Measurements from ENCODE around the gene EXD1. TPM values are rescaled to one million over a fixed set of nuclear protein-coding genes. Genes with fewer than 3 reads are reported as not detected.

Gene EXD1
- total and polyA plus RNA-seq, 9 of the 15 experiments (the other 6 are each of a cell fraction or from before 2014, with no cell fraction given) = not detected

DNA sequence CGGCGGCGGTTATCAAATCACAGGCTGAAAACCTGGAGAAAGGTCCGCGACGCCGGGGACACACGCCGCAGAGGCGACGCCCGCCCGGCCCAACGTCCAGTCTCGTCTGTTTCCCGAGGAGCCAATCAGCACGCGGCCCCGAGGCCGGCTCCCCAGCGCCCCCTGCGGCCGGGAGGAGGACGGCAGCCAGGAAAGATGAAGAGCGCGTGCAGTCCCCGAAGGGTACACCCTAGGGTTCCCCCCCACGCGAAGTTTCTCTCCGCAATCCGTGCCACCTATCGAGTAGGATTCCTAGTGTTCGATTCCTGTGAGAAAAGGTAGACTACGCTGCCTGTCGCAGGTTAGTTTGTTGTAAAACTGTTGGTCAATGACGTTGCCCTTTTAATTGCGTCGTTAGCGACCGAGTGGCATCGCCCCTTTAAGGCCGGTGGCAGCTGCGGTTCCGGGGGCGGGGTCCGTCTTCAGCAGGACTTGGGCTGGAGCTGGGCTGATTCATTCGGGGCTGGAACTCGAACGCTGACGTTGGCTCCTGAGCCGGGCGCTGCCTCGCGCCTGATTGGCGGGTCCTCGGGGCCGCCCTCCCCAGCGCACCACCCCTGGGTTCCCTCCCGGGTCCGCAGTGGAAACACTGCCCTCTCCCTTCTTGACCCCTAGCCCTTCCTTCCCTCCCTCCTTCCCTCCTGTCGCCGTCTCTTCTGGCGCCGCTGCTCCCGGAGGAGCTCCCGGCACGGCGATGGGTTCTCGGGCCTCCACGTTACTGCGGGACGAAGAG, at the start of gene EXD1, which contains the start of gene CHP1 (continued):
- no peak for TF ChIP-seq ZKSCAN8 (CRISPR knock-in tag; IDR thresholded peaks at IDR 0.05)
- no peak for TF ChIP-seq ZSCAN32 (CRISPR knock-in tag; IDR thresholded peaks at IDR 0.05)
- TF ChIP-seq RAD51 (IDR thresholded peaks at IDR 0.05; ENCODE audit: borderline replicate concordance, low read depth) = no peak; the same call in 1 of the 2 replicates
- TF ChIP-seq ARNT (IDR thresholded peaks at IDR 0.05) = peak in 1 of 2 experiments; percentile 68; a peak in 2 of 4 replicates
- peak; percentile 94 for TF ChIP-seq RBFOX2 (IDR thresholded peaks at IDR 0.05; ENCODE audit: low read depth, low read length)
- peak; percentile 98 for TF ChIP-seq LCOR (CRISPR knock-in tag; IDR thresholded peaks at IDR 0.05)
- 0 out of 2 replicates have a peak, but pooled peaks have one; percentile 37 for TF ChIP-seq GATA2 (CRISPR knock-in tag; IDR thresholded peaks at IDR 0.05)
- no peak for TF ChIP-seq ZNF79 (CRISPR knock-in tag; IDR thresholded peaks at IDR 0.05; ENCODE audit: low read depth)
- peak; percentile 88 for TF ChIP-seq ZNF12 (CRISPR knock-in tag; IDR thresholded peaks at IDR 0.05)
- no peak for TF ChIP-seq CCAR2 (IDR thresholded peaks at IDR 0.05; ENCODE audit: low read depth, low read length)
- no peak for TF ChIP-seq CHD4 (IDR thresholded peaks at IDR 0.05; ENCODE audit: insufficient read depth, insufficient replicate concordance, low read depth, low read length, poor library complexity, severe bottlenecking)
- peak; percentile 36; the same call in 1 of the 2 replicates for TF ChIP-seq EP300 (IDR thresholded peaks at IDR 0.05; ENCODE audit: low read length)
- TF ChIP-seq STAT5A (IDR thresholded peaks at IDR 0.05; ENCODE audit: borderline replicate concordance, low read length) = no peak; the same call in 1 of the 2 replicates
- no peak; the same call in 1 of the 2 replicates for TF ChIP-seq LEF1 (IDR thresholded peaks at IDR 0.05)
- no peak for TF ChIP-seq MCM7 (IDR thresholded peaks at IDR 0.05)
- TF ChIP-seq HNRNPK (IDR thresholded peaks at IDR 0.05; ENCODE audit: low read depth, low read length, poor library complexity, severe bottlenecking) = no peak
- peak; percentile 79 for TF ChIP-seq FIP1L1 (IDR thresholded peaks at IDR 0.05; ENCODE audit: low read depth, low read length, poor library complexity, severe bottlenecking)
- TF ChIP-seq TBP (optimal IDR thresholded peaks at IDR 0.05; ENCODE audit: low read depth, low read length) = peak; percentile 93
- TF ChIP-seq FOXJ3 (CRISPR knock-in tag; IDR thresholded peaks at IDR 0.05) = no peak
- peak; percentile 100 for TF ChIP-seq SNIP1 (IDR thresholded peaks at IDR 0.05; ENCODE audit: low read depth)
- TF ChIP-seq, protein P1, sequence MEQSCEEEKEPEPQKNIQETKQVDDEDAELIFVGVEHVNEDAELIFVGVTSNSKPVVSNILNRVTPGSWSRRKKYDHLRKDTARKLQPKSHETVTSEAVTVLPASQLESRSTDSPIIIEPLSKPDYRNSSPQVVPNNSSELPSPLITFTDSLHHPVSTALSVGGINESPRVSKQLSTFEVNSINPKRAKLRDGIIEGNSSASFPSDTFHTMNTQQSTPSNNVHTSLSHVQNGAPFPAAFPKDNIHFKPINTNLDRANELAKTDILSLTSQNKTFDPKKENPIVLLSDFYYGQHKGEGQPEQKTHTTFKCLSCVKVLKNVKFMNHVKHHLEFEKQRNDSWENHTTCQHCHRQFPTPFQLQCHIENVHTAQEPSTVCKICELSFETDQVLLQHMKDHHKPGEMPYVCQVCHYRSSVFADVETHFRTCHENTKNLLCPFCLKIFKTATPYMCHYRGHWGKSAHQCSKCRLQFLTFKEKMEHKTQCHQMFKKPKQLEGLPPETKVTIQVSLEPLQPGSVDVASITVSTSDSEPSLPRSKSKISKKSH (CRISPR knock-in tag; IDR thresholded peaks at IDR 0.05) = no peak
- TF ChIP-seq, protein P2, sequence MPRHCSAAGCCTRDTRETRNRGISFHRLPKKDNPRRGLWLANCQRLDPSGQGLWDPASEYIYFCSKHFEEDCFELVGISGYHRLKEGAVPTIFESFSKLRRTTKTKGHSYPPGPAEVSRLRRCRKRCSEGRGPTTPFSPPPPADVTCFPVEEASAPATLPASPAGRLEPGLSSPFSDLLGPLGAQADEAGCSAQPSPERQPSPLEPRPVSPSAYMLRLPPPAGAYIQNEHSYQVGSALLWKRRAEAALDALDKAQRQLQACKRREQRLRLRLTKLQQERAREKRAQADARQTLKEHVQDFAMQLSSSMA (CRISPR knock-in tag; IDR thresholded peaks at IDR 0.05) = no peak
- TF ChIP-seq HDAC8 (tag; IDR thresholded peaks at IDR 0.05) = no peak
- peak; percentile 87 for TF ChIP-seq CBX1 (IDR thresholded peaks at IDR 0.05; ENCODE audit: low read depth)
- TF ChIP-seq KAT2B (IDR thresholded peaks at IDR 0.05; ENCODE audit: low read depth, low read length) = no peak
- TF ChIP-seq POLR2AphosphoS5 (IDR thresholded peaks at IDR 0.05; ENCODE audit: control insufficient read depth, insufficient read depth, low read depth, low read length) = peak; percentile 27; the same call in 1 of the 2 replicates
- TF ChIP-seq ZNF444 (CRISPR knock-in tag; IDR thresholded peaks at IDR 0.05) = no peak
- TF ChIP-seq ELF2 (CRISPR knock-in tag; IDR thresholded peaks at IDR 0.05) = peak; percentile 79
- peak; percentile 35; the same call in 1 of the 2 replicates for TF ChIP-seq ZNF239 (CRISPR knock-in tag; IDR thresholded peaks at IDR 0.05)
- no peak for TF ChIP-seq DACH1 (IDR thresholded peaks at IDR 0.05; ENCODE audit: partially characterized antibody)

Data from K562 (cell line).